GM12875 (cell line): ENCODE measurements around the gene SLCO2A1.

Experiments used
- H3K4me3 ChIP-seq: one replicate; pipeline ENCODE4 v1.5.1; 2011; ENCODE audit warnings: low read depth, low read length, control low read depth
- CTCF ChIP-seq: IDR thresholded peaks from 2 replicates; pipeline ENCODE4 v1.5.1; 2011; ENCODE audit warnings: low read depth, mild to moderate bottlenecking, control low read depth, inconsistent platforms, low read length, moderate library complexity, borderline replicate concordance; ENCODE audit not compliant: insufficient read depth

Gene SLCO2A1

GRCh38 chr3:133986311-133986710 lies 43.4 kb downstream of the SLCO2A1 start:
- no peak overlapping the region for H3K4me3 ChIP-seq
- TF ChIP-seq CTCF = no peak

- no peak overlapping the region for H3K4me3 ChIP-seq
- TF ChIP-seq CTCF = no peak
These were observed 44.8 kb downstream of the SLCO2A1 start for GRCh38 chr3:133984975-133985374.

GRCh38 chr3:133983576-133984560 lies 45.9 kb downstream of the SLCO2A1 start:
- H3K4me3 ChIP-seq = no peak overlapping the region
- TF ChIP-seq CTCF = no peak

- H3K4me3 ChIP-seq = no peak overlapping the region
- no peak for TF ChIP-seq CTCF
These were observed 46.6 kb downstream of the SLCO2A1 start for GRCh38 chr3:133983126-133983525.

GRCh38 chr3:133980550-133980949 lies 49.2 kb downstream of the SLCO2A1 start:
- no peak for TF ChIP-seq CTCF
- no peak overlapping the region for H3K4me3 ChIP-seq

GRCh38 chr3:133980035-133980434 lies 49.7 kb downstream of the SLCO2A1 start:
- TF ChIP-seq CTCF = no peak
- H3K4me3 ChIP-seq = no peak overlapping the region

- no peak for TF ChIP-seq CTCF
- H3K4me3 ChIP-seq = no peak overlapping the region
These were observed 50.2 kb downstream of the SLCO2A1 start for GRCh38 chr3:133979553-133979952.
